ENCODE measurements around the gene SULT1B1.

GRCh38 chr4:69718396-69719271 lies 41.8 kb downstream of the SULT1B1 start:
- TF ChIP-seq BACH1 (IDR thresholded peaks at IDR 0.05; ENCODE audit: low read length) = no peak
- TF ChIP-seq USF2 (IDR thresholded peaks at IDR 0.05; ENCODE audit: low read length) = no peak
- no peak for TF ChIP-seq CTCF (IDR thresholded peaks at IDR 0.05; ENCODE audit: control extremely low read depth in 1 of 3, insufficient read depth in 1 of 3, low read depth in 1 of 3, low read length in 3 of 3)
- no peak for TF ChIP-seq EP300 (IDR thresholded peaks at IDR 0.05; ENCODE audit: borderline replicate concordance in 1 of 2, low read depth in 2 of 2, low read length in 2 of 2)
